Skin of body (tissue), 2 donors: ENCODE measurements around the gene ZC2HC1C. TPM values are rescaled to one million over a fixed set of nuclear protein-coding genes. Genes with fewer than 3 reads are reported as not detected.

ENCODE experiments used
- small RNA-seq: library from RNA; depleted of rRNA; stranded (forward); fragments of <200 nt; gene quantifications from one replicate; pipeline ENCODE3, GENCODE V24; 2014; ENCODE audit warnings: low replicate concordance
- total RNA-seq: library from RNA; depleted of rRNA; stranded (reverse); fragments of >200 nt; gene quantifications from one replicate; pipeline ENCODE4 v1.2.3, GENCODE V29; 2014

ZC2HC1C gene
- total RNA-seq, 1 donor from 2014 or later, result 0.59 TPM

Small RNA genes within 50 kb of the gene (small RNA-seq; reads per million reads assigned to genes)
- gene HIF1AP1 (not detected), gene RNU6-689P (not detected)

Other genes starting within 250 kb of the ZC2HC1C start
- gene PROX2, start 193.5 kb upstream of the ZC2HC1C start, total RNA-seq, result not detected
- gene DLST, start 187.7 kb upstream of the ZC2HC1C start, total RNA-seq, result 68.8 TPM
- 0.99 TPM for gene RPS6KL1, start 146.4 kb upstream of the ZC2HC1C start, total RNA-seq
- gene PGF, start 114.0 kb upstream of the ZC2HC1C start, total RNA-seq, result 6.3 TPM
- 22.6 TPM for gene EIF2B2, start 66.7 kb upstream of the ZC2HC1C start, total RNA-seq
- gene MLH3, start 18.2 kb upstream of the ZC2HC1C start, total RNA-seq, result 44.0 TPM
- gene ACYP1, start 5.6 kb upstream of the ZC2HC1C start, total RNA-seq, result 9.0 TPM
- gene NEK9, start 57.4 kb downstream of the ZC2HC1C start, total RNA-seq, result 53.5 TPM
- gene TMED10, start 107.0 kb downstream of the ZC2HC1C start, total RNA-seq, result 127 TPM
- 131 TPM for gene FOS, start 209.2 kb downstream of the ZC2HC1C start, total RNA-seq